Chondrocyte (in vitro differentiated cells): ENCODE data around the gene EFCC1. TPM values are rescaled to one million over a fixed set of nuclear protein-coding genes. Genes with fewer than 3 reads are reported as not detected.

ENCODE experiments used
- DNase-seq: peaks from one replicate; pipeline ENCODE4 v3.0.0; 2021; ENCODE audit warnings: mixed read lengths, low spot score
- H3K27ac Mint-ChIP-seq: one replicate; pipeline ENCODE4 v1.8.0; 2021; ENCODE audit warnings: mild to moderate bottlenecking, moderate library complexity, mixed read lengths; ENCODE audit not compliant: unreplicated experiment
- H3K27me3 Mint-ChIP-seq: 2 replicates; pipeline ENCODE4 v1.8.0; 2021; ENCODE audit warnings: low read depth, mixed read lengths
- H3K36me3 Mint-ChIP-seq: 2 replicates; pipeline ENCODE4 v1.8.0; 2021; ENCODE audit warnings: low read depth, mixed read lengths
- H3K4me1 Mint-ChIP-seq: 2 replicates; pipeline ENCODE4 v1.8.0; 2021; ENCODE audit warnings: low read depth, mild to moderate bottlenecking, mixed read lengths
- H3K4me3 Mint-ChIP-seq: one replicate; pipeline ENCODE4 v1.8.0; 2021; ENCODE audit warnings: mild to moderate bottlenecking, moderate library complexity, mixed read lengths; ENCODE audit not compliant: unreplicated experiment
- H3K9me3 Mint-ChIP-seq: 2 replicates; pipeline ENCODE4 v1.8.0; 2021; ENCODE audit warnings: low read depth, mixed read lengths
- total RNA-seq: library from RNA; stranded (reverse); gene quantifications from 3 replicates; pipeline ENCODE4 v1.2.1, GENCODE V29; 2021
- TF ChIP-seq, protein P1 (sequence below): fragments of 200-600 bp; sonication (generic); IDR thresholded peaks from 2 replicates; pipeline ENCODE4 v1.5.0; 2021; ENCODE audit warnings: antibody characterized with exemption, mild to moderate bottlenecking, moderate library complexity

EFCC1 gene
- total RNA-seq, 1 donor from 2014 or later, result not detected

DNA sequence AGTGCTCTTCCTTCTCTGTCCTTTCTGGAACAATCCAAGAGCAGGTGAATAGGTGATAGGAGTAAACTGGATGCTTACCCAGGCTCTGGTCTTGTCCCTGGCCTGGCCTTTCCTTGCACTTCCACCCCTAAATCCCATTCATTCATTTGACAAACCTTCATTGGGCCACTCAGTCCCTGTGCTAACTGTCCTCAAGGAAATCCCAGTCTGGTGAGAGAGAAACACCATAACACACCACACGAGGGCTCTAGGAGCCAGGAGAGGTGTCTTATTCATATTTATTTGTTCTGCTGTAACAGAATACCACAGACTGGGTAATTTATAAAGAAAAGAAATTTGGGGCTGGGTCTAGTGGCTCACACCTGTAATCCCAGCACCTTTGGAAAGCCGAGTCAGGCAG is 22.8 kb downstream of the EFCC1 start:
- Mint-ChIP-seq H3K27me3 (peaks cover 5% of the 10 kb centered on the region), H3K9me3 (peaks cover 2% of the 10 kb centered on the region), H3K4me3 (no peak overlapping the region), H3K36me3 (no peaks in the 10 kb centered on the region), H3K4me1 (peaks cover 7% of the 10 kb centered on the region), H3K27ac (no peak overlapping the region)
- DNase-seq, result peak; percentile 0
- TF ChIP-seq, protein P1, sequence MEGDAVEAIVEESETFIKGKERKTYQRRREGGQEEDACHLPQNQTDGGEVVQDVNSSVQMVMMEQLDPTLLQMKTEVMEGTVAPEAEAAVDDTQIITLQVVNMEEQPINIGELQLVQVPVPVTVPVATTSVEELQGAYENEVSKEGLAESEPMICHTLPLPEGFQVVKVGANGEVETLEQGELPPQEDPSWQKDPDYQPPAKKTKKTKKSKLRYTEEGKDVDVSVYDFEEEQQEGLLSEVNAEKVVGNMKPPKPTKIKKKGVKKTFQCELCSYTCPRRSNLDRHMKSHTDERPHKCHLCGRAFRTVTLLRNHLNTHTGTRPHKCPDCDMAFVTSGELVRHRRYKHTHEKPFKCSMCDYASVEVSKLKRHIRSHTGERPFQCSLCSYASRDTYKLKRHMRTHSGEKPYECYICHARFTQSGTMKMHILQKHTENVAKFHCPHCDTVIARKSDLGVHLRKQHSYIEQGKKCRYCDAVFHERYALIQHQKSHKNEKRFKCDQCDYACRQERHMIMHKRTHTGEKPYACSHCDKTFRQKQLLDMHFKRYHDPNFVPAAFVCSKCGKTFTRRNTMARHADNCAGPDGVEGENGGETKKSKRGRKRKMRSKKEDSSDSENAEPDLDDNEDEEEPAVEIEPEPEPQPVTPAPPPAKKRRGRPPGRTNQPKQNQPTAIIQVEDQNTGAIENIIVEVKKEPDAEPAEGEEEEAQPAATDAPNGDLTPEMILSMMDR, result peak; percentile 56

DNA sequence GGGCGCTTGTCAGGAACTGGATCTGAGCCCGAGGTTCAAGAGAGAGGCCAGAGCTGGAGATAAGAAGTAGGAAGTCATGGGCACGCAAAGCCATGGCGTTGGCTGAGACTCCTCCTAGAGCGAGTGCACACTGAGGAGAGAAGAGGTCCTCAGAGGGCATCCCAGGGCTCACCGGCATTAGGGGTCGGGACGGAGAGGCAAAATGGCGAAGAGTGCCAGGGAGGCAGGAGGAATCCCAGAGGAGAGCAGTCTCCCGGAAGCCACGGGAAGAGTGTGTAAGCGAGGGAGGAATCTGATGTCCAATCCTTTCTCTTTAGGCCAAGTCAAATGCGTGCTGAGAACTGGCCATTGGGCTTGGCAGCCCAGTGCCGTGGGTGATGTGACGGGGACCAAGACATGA is 24.0 kb downstream of the EFCC1 start:
- no peak overlapping the region for H3K4me3 Mint-ChIP-seq
- DNase-seq, result peak; percentile 75
- H3K4me1 Mint-ChIP-seq, result peaks cover 7% of the 10 kb centered on the region
- H3K9me3 Mint-ChIP-seq, result peaks cover 2% of the 10 kb centered on the region
- peaks cover 5% of the 10 kb centered on the region for H3K27me3 Mint-ChIP-seq
- H3K36me3 Mint-ChIP-seq, result no peaks in the 10 kb centered on the region
- TF ChIP-seq, protein P1, result no peak
- H3K27ac Mint-ChIP-seq, result no peak overlapping the region

DNA sequence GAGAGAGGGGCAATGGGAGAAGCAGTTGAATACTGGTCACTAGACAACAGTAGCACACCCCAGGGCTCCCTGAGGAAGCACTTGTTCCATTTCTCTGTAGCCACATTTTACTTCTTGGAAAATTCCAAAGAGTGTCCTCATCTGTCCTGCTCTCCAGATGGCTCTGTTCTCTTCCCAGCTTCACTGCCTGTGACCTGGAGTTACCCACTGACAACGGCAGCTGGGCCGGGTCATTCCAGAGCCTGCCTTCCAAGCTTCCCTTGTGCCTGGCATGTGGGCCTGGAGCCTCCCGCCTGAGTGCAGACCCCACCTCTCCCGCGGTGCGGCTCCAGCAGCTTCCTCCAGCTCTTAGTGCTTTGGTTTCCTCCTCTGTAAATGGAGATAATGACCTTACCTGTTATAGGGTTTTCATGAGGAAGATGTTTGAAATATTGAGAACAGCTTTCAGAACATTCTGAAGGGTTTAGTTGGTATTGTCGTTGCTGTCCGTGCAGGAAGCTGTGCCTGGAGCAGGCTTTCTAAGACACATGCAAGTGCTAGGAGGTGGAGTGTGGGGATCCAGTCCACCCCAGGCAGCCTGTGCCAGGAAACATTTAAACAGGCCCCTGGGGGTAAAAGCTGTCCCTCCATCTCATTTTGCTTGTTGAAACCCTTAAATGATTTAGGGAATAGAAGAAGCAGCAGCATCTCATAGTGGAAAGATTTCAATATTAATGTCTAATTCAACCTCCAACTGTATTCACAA is 24.8 kb downstream of the EFCC1 start:
- Mint-ChIP-seq H3K36me3 (no peaks in the 10 kb centered on the region), H3K27ac (no peak overlapping the region), H3K4me3 (no peak overlapping the region), H3K9me3 (peaks cover 2% of the 10 kb centered on the region), H3K27me3 (peaks cover 5% of the 10 kb centered on the region), H3K4me1 (peaks cover 7% of the 10 kb centered on the region)
- TF ChIP-seq, protein P1, result no peak
- DNase-seq, result peak; percentile 75

DNA sequence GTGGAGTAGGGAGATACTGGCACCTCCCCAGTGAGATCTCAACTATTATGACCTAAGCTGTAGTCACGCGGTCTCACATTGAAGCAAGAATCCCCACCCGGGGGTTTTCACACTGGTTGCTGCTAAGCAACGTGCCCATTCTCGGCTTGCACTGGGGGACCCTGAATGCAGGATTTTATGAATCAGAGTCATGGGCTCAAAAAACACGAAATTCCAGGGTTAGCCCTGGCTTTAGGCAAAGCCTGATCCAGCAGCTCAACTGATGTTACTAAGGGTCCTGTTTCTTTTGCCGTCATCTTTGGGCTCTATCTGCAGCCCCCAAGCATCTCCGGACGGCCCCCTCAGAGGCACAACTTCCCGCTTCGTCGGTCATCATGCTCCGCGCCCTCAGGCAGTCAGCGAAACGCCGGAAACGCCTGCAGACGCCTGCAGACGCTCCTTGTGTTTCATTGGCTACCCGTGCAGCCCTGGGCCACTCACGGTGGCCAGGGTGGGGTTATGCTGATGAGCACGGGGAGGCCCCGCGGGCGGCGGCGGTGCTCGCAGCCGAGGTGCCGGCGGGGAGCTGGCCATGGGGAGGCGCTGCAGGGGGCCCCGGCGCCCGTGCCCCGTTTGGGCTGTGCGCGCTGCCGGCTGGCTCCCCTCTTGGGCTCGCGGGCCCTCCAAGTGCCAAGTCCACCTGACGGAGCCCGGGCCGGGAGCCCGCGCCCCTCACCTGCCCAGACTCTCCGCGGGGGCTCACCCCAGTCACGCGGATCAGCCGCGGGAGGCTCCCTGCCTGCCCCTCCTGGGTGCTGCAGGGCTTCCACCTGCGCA is 25.8 kb downstream of the EFCC1 start:
- DNase-seq, result peak; percentile 42
- Mint-ChIP-seq H3K36me3 (no peaks in the 10 kb centered on the region), H3K27me3 (peaks cover 5% of the 10 kb centered on the region), H3K4me3 (peak overlapping the region; percentile 68), H3K9me3 (peaks cover 2% of the 10 kb centered on the region), H3K4me1 (peaks cover 7% of the 10 kb centered on the region), H3K27ac (no peak overlapping the region)
- TF ChIP-seq, protein P1, result peak; percentile 79

DNA sequence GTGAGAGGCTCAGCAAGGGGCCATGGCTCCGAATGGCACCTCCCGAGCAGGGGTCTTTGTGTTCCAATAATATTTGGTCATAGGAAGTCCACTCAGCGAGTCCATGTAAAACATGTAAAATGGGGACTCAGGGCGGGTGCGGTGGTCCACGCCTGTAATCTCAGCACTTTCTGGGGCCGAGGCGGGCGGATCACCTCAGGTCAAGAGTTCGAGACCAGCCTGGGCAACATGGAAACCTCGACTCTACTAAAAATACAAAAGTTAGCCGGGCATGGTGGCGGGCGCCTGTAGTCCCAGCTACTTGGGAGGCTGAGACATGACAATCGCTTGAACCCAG is 26.4 kb downstream of the EFCC1 start:
- TF ChIP-seq, protein P1, result no peak
- H3K27me3 Mint-ChIP-seq, result peaks cover 5% of the 10 kb centered on the region
- no peak overlapping the region for H3K27ac Mint-ChIP-seq
- H3K9me3 Mint-ChIP-seq, result peaks cover 2% of the 10 kb centered on the region
- no peaks in the 10 kb centered on the region for H3K36me3 Mint-ChIP-seq
- H3K4me3 Mint-ChIP-seq, result no peak overlapping the region
- DNase-seq, result peak; percentile 67
- peaks cover 7% of the 10 kb centered on the region for H3K4me1 Mint-ChIP-seq
